SHP77 (cell line): ENCODE results near the gene CFI.

ENCODE experiments used
- DNase-seq, 2 experiments: peaks; one replicate each; lab custom pipeline; 2025; lab: John Stamatoyannopoulos, UW

The CFI gene

DNA sequence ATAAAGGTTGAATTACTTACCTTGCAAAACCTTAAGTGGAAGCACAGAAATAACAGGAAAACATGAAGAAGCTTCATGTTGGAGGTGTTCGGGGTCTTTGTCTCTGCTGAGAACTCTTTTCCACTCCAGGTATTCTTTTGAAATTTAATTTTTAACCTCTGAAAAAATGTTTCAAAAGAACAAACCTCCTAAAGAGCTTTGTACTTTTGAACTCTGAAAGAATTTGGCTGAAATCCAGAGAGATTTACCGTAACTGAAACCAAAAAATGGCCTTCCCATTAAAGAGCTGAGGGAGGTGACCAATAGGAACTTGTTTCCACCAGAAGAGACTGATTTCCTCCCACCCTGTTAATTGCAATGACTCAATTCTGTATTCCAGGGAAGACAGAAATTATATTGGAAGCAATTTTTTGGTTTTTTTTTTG, at the start of gene CFI:
CFI (minus strand) TSS at position 105 of the 425 bp plus-strand sequence; CDS start at position 77, 28 bp downstream.
- DNase-seq: no peak

GRCh38 chr4:109850601-109851000, 48.8 kb upstream of the CFI start:
- no peak for DNase-seq

DNA sequence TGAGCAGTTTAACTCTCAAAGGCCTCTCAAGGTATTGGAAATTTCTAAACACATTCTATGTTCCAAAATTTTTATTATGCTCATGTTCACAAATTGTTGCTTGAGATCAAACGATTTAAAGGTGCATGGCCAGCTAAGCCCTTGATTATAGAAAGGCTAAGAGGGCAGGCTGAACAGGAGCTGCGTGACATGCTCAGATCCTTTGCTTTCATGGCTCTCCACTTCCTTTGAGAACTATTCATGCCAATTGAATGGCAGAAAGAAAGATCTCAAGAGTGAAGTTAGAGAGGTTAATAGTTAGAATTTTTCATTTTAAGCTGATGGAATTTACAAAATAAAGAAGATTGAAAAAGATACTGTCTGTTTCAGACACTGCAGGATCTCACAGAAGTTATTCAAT, 46.7 kb upstream of the CFI start:
- DNase-seq: no peak

GRCh38 chr4:109847896-109848442, 46.2 kb upstream of the CFI start, which contains the start of gene LRIT3:
LRIT3 (plus strand) TSS chr4:109848107; CDS start chr4:109848202, 95 bp downstream.
- no peak for DNase-seq

- no peak for DNase-seq
Measured at GRCh38 chr4:109846395-109847098, 44.7 kb upstream of the CFI start.

- no peak for DNase-seq
Measured at GRCh38 chr4:109836985-109837384, 35.2 kb upstream of the CFI start.

GRCh38 chr4:109833756-109834155, 32.0 kb upstream of the CFI start:
- DNase-seq: no peak

- no peak for DNase-seq
Measured at GRCh38 chr4:109827672-109828071, 25.9 kb upstream of the CFI start, which contains the start of gene RRH. RRH (plus strand) TSS chr4:109827972; CDS start chr4:109828028, 56 bp downstream.

- DNase-seq: no peak
Measured at GRCh38 chr4:109826719-109827118, 24.9 kb upstream of the CFI start.

- no peak for DNase-seq
Measured at GRCh38 chr4:109821185-109821584, 19.4 kb upstream of the CFI start.

- no peak for DNase-seq
Measured at GRCh38 chr4:109820563-109820962, 18.8 kb upstream of the CFI start.

DNA sequence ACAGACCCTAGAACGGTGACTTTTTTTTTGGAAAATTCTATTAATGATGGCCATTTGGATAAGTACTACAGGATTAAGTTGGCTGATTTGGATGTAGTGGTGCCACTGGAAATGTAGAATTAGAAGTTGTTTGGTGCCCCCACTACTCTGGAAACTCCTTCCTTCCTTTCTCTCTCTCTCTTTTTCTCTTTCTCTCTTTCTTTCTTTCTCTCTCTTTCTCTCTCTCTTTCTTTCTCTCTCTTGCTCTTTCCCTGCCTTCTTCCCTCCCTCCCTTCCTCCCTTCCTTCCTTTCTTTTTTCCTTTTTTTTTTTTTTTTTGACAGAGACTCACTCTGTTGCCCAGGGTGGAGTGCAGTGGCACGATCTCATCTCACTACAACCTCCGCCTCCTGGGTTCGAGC, 16.5 kb upstream of the CFI start:
- DNase-seq: no peak

GRCh38 chr4:109816894-109817293, 15.1 kb upstream of the CFI start:
- no peak for DNase-seq

- DNase-seq: no peak
Measured at GRCh38 chr4:109816082-109816442, 14.3 kb upstream of the CFI start.

DNA sequence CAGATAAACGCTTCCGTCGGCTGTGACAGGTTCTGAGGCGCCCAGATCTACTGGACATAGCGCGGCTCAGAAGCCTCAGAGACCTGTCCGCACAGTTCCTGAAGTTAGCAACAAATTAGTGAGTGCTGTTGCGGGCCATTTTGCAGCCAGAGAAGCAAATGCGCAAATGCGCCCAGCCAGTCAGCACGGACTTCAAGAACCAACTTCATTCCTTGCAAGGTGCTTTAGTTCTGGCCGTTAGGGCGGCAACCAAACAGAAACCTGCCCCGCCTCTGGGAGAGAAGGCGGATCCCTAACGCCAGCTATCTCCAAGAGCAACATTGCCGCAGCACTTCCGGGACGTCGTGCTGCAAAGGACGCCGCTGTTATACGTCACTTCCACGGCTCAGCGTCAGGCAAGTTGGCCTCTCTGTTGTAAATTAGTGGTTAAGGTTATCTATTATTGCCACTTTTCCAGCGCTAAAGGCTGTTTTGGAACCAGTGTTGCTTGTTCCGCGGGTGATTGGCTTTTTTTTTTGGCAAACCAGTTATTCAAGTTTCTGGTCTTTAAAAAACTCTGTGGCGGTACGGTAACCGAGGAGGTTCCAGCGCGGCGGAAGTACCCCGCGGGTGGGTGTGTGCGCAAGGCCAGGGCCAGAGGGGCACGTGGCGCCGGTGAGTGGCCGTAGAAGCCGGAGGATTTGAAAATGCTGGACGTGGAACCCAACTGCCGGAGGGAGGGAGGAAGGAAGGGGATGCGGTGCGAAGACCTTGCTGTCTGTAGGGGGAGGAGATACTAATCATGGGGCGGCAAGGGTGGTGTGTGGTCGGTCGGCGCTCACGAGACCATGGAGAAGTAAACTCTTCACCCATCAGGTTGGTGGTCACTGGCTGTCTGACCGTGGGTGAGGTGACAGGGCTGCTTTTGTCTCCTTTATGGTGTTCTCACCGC, 13.6 kb upstream of the CFI start, which contains the start of gene GAR1:
GAR1 (plus strand) TSS at position 612 of the 931 bp plus-strand sequence. CDS start 403 bp downstream, outside the sequence.
- peak; percentile 56 to 84 for DNase-seq

GRCh38 chr4:109811707-109812106, 9.9 kb upstream of the CFI start:
- DNase-seq: no peak

DNA sequence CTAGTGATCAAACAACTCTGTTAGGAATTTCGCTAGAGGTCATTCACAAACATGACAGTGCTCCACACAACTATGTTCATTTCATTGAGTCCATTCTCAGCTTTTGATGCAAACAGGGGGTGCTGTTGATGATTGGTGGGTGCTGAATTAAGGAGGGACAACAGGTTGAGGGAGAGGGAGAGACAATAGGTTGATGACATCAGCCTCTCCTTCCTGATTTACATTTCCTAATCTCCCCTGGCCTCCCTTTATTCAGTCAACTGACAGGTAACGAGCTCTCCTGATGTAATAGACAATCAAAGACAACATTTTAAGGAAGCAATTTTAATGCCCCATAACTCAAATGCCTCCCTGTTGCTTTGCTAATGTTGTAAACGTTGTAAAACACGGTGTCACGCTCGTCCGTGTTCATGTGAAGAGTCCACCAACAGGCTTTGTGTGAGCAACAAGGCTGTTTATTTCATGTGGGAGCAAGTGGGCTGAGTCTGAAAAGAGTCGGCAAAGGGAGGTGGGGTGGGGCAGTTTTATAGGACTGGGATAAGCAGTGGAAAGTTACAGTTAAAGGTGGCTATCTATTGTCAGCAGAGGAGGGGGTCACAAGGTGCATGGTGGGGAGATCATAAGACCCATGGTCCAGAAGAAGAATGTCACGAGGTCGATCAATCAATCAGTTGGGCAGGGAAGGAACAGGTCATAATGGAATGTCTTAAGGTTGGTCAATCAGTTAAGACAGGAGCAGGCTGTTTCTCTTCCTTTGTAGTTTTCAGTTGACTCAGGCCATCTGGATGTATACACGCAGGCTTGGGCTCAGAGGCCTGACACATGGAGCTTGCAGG, 9.0 kb upstream of the CFI start:
- no peak for DNase-seq

GRCh38 chr4:109809655-109810054, 7.9 kb upstream of the CFI start:
- no peak for DNase-seq

- DNase-seq: peak in 1 of 2 experiments; percentile 8
Measured at GRCh38 chr4:109803924-109804571, 2.2 kb upstream of the CFI start.

DNA sequence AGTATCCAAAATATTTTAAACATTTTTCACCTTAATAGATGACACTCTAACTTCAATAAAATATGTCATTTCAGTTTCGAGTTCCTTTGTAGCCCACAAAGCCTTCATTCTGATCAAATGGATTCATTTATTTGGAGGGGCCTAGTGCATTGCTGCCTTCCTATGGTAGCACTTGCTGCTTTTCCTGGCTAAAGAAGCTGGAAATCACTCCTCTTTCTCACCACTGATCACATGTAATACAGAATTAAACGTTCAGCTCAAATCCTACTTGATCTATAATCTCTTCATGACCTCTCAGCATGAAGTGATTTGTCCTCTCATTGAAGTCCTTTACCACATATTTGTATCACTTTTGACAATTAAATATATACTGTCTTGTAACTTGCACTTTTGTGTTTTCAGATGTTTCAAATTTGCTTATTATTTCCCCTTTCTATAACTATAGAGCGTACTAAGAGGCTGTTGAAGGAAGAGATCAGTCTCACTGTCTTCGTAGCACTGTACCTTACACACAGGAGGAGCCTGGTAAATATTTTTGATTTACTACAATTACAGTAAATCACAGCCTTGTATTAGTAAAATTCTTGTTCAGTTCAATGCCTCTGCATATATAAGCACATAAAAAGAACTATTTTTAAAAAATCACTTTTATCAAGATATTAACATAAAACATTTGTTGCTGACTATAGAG, 555 bp downstream of the CFI start:
- DNase-seq: no peak
